Activated gamma-delta T cell (primary cell): ENCODE data around the gene CDK8.
"Not testable (repeated sequence)": the region's sequence is repeated elsewhere in the genome, so short reads cannot be mapped to it uniquely, and the experiment has no call there.

Experiments
- DNase-seq: peaks from one replicate; lab custom pipeline; 2025; lab: John Stamatoyannopoulos, UW
- total RNA-seq, 2 donors: gene quantifications; one replicate each; lab custom pipeline; 2026; lab: John Stamatoyannopoulos, UW

CDK8 gene
- total RNA-seq: 26.3 to 27.5 reads per million in 2 donors

- peak; percentile 80 for DNase-seq
Observed at GRCh38 chr13:26253787-26254582, at the start of gene CDK8. Gene CDK8 (plus strand): TSS chr13:26254129. CDS start chr13:26254642, 513 bp downstream.

- DNase-seq: no peak
Observed at GRCh38 chr13:26208287-26208686, 45.6 kb upstream of the CDK8 start.

GRCh38 chr13:26213345-26213744, 40.6 kb upstream of the CDK8 start:
- DNase-seq: no peak

DNA sequence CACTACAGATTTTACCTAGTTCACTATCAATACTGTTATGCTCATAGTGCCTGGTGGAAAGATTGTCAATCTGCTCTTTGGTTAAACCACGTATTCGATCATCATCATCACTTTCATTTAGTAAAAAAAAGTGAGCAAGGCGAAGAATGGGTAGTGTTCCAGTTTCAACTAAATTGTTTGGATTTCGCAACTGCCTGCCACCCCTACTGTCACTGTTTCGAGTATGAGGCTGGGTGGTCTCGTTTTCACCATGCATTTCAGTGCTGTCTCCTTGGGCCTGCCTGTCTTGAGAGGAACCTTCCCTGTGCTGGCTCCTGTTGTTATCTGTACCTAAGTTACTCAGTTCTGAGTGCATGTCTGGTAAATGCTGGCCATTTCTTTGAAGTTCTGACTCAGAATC, 39.9 kb upstream of the CDK8 start:
- no peak for DNase-seq

DNA sequence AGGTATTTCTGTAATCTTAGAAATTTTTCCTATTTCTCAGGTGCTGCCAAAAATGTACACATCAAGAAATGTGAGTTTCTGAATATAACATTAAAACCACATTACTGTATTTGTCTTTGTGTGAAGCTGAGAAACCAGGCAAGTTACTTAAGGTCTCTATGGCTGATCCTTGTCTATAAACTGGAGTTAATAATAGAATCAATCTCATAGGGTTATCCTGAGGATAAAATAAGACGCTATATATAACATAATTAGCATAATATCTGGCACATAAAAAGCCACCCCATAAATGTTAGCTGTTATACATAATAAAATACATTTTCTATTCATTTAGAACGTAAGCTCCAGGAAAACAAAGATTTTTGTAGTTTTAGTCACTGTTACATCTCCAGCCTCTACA, 37.9 kb upstream of the CDK8 start:
- no peak for DNase-seq

DNA sequence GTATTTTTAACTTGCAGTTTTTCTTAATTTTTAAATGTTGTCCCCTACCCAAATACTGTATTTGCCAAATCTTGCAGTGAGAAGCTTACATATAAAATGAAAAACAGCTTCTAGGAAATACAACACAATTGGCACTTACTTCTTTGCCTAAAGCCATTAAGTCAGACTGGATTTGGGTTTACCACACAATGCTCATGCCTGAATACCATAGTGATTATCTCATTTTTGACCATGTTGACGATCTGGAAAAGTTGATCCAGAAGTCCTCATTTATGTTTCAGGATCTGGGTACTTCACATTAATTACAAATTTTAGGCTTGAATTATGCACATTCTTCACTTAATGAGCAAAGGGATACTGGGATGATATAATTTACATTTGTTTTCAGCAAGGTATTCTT, 34.2 kb upstream of the CDK8 start:
- no peak for DNase-seq

- no peak for DNase-seq
Observed at GRCh38 chr13:26220575-26220974, 33.4 kb upstream of the CDK8 start.

DNA sequence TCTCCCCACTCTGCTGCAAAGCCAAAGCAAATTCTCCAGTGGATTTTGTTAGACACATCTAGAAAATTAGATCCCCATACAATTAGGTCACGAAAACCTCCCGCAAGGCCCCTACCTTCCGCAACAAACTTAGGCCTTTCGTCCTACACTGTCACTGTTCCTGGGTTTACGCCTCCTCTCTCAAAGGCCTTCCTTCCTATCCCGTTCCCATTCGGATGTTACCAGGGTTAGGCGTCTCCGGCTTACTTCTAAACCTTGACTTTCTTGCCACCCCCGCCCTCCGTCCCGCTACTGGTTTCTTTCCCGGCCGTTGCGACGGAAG, 32.6 kb upstream of the CDK8 start:
- DNase-seq: no peak

GRCh38 chr13:26221721-26222519, 32.0 kb upstream of the CDK8 start, which contains the start of gene RNF6:
Gene RNF6 (minus strand): TSS chr13:26222314. CDS start chr13:26219649, 2,665 bp downstream.
- DNase-seq: peak; percentile 63

DNA sequence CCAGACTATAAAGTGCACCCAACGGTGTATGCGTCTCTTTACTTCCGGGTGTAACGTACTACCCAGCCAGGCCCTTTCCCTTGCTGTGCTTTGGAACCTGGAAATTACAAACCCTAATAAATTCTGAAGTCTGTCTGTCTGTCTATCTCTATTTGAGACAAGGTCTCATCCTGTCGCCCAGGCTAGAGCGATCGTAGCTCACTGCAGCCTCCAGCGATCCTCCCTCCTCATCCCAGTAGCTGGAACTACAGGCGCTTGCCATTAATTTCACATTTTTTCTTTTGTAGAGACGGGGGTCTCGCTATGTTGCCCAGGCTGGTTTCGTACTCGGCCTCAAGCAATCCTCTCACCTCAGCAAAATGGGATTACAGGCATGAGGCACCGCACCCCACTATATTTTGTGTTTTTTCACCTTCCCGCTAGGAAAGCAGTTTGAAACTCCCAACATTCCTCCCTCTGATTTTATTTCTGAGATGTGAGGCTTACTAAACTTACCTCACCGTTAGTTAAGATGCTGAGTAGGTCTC, 31.3 kb upstream of the CDK8 start:
- DNase-seq: no peak

- DNase-seq: no peak
Observed at GRCh38 chr13:26225896-26226617, 27.9 kb upstream of the CDK8 start.

DNA sequence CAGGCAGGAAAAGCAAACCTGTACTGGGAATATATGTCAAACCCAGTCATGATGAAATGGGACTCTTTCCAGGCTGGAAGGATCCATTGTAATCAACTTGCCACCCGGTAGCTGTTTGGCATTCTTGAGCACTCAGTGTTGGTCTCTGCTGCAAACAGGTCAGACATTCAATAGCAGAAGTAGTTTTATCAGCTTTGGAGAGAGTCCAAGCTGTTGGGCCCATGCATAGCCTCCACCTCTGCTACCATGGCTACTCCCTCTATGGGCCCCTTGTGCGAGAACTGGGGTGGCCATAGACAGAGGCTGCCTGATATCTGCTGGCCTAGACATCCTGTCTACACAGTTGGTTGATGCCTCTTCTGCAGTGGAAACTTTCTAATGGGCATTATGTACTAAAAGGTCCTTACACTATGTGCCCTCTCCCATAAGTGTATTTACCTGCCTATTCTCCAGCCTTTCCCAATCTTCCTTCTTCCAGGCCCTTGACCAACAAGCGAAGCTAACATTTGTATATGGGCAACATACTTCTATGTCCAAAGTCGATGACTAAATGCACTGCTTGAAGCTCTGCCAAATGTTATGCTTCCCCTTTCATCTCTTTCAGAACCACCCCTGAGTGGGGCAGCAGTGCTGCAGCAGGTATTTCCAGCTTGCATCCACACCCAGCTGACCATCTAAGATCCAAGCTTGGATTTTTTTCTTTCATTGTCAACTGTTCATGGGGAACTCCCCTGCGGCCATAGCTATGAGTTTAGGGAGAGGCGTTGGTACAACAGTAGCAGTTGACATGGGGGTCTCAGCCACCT, 26.6 kb upstream of the CDK8 start:
- no peak for DNase-seq

DNA sequence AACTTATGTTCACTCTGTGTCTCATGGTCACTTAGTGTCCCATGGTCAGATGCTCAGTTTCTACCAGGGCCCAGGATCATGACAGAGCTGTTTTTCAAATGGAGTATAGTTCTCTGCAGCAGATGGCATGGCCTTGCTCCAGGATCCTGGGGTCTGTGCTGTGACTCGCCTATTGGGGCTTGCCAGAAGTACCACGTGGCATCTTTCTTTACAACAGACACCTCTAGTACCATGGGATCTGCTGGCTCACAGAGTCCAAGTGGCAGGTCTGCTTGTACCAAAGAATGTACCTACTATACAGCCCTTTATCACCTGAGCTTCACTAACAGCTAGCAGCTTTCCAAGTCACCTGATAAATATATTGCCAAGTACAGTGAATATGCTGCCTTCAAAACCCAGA, 25.8 kb upstream of the CDK8 start:
- DNase-seq: no peak

- no peak for DNase-seq
Observed at GRCh38 chr13:26229080-26229615, 24.8 kb upstream of the CDK8 start.

DNA sequence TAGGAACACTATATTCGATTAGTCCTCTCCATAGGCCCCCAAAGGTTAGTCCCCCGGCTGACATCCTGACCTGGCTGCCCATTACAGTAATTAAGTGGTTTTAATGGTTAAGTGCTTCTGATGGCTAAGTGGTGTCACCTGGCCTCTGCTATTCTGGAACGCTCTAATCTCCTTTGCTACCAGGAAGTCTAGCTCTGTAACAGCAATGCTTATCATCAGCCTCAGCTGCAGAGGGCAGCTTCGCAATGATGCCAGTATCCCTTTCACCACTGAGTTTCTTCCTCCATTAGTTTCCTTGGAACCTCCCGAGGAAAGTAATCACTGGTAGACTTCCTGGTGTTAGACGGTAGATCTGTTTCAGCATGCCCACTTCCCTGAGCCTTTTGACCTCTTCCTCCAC, 23.2 kb upstream of the CDK8 start:
- no peak for DNase-seq

- DNase-seq: no peak
Observed at GRCh38 chr13:26236296-26236695, 17.6 kb upstream of the CDK8 start.

GRCh38 chr13:26246154-26246553, 7.8 kb upstream of the CDK8 start:
- DNase-seq: no peak

- no peak for DNase-seq
Observed at GRCh38 chr13:26247011-26247410, 6.9 kb upstream of the CDK8 start.

GRCh38 chr13:26247608-26248007, 6.3 kb upstream of the CDK8 start:
- DNase-seq: no peak

- no peak for DNase-seq
Observed at GRCh38 chr13:26249551-26249950, 4.4 kb upstream of the CDK8 start.

DNA sequence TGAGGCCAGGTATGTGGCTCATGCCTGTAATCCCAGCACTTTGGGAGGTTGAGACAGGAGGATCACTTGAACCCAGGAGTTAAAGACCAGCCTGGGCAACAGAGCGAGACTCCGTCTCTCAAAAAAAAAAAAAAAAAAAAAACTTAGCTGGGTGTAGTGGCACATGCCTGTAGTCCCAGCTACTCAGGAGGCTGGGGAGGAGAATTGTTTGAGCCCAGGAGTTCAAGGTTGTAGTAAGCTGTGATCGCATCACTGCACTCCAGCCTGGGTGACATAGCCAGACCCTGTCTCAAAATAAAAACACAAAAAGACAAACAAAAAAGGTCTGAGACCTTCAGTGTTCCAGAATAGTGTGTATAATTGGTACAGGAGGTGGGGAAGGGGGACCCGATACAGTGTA, 1.9 kb upstream of the CDK8 start:
- not testable (repeated sequence) for DNase-seq
